SKM-1 treated with dmso at 0.1 percent for 144 hours (cell line): Measurements from ENCODE around the gene CASTOR1.
A peak's percentile ranks its signal among the peaks of the same experiment; 100 is the strongest.

Experiments
- DNase-seq: peaks from one replicate; lab custom pipeline; 2025; ENCODE audit not compliant: unreplicated experiment; lab: John Stamatoyannopoulos, UW

Gene CASTOR1

GRCh38 chr22:30286331-30286730, 3.0 kb downstream of the CASTOR1 start:
- DNase-seq = no peak

GRCh38 chr22:30285846-30286200, 3.5 kb downstream of the CASTOR1 start:
- DNase-seq = no peak

- no peak for DNase-seq
Observed at GRCh38 chr22:30285176-30285845, 4.0 kb downstream of the CASTOR1 start.

- no peak for DNase-seq
Observed at GRCh38 chr22:30284666-30285065, 4.6 kb downstream of the CASTOR1 start.

- DNase-seq = no peak
Observed at GRCh38 chr22:30284172-30284571, 5.1 kb downstream of the CASTOR1 start.

GRCh38 chr22:30283342-30283741, 6.0 kb downstream of the CASTOR1 start:
- no peak for DNase-seq

GRCh38 chr22:30282616-30283046, 6.7 kb downstream of the CASTOR1 start:
- no peak for DNase-seq

GRCh38 chr22:30280505-30280904, 8.8 kb downstream of the CASTOR1 start:
- DNase-seq = no peak

GRCh38 chr22:30279932-30280331, 9.4 kb downstream of the CASTOR1 start:
- DNase-seq = no peak

GRCh38 chr22:30279046-30279788, 10.1 kb downstream of the CASTOR1 start:
- DNase-seq = peak; percentile 78

GRCh38 chr22:30277547-30278344, 11.6 kb downstream of the CASTOR1 start:
- DNase-seq = no peak

GRCh38 chr22:30276039-30276438, 13.3 kb downstream of the CASTOR1 start:
- no peak for DNase-seq

GRCh38 chr22:30275625-30276024, 13.7 kb downstream of the CASTOR1 start:
- no peak for DNase-seq

- DNase-seq = no peak
Observed at GRCh38 chr22:30274437-30274812, 14.9 kb downstream of the CASTOR1 start.

GRCh38 chr22:30273711-30274436, 15.4 kb downstream of the CASTOR1 start:
- DNase-seq = no peak

GRCh38 chr22:30272781-30273601, 16.3 kb downstream of the CASTOR1 start:
- peak; percentile 85 for DNase-seq

- DNase-seq = peak; percentile 93
Observed at GRCh38 chr22:30270832-30271231, 18.5 kb downstream of the CASTOR1 start.

GRCh38 chr22:30268331-30268730, 21.0 kb downstream of the CASTOR1 start:
- DNase-seq = no peak

GRCh38 chr22:30267382-30268302, 21.7 kb downstream of the CASTOR1 start:
- DNase-seq = no peak
